ENCODE results near the gene SNURF.
"Not testable (repeated sequence)": the region's sequence is repeated elsewhere in the genome, so short reads cannot be mapped to it uniquely, and the experiment has no call there.

The SNURF gene

GRCh38 chr15:24954783-24955530 lies at the start of gene SNURF, which contains the start of gene SNRPN:
SNURF (plus strand) TSS chr15:24954987; CDS start chr15:24955049, 62 bp downstream.
SNRPN (plus strand) TSS chr15:24954987; CDS start chr15:24974454, 19,467 bp downstream.
- FAIRE-seq, result no peak

DNA sequence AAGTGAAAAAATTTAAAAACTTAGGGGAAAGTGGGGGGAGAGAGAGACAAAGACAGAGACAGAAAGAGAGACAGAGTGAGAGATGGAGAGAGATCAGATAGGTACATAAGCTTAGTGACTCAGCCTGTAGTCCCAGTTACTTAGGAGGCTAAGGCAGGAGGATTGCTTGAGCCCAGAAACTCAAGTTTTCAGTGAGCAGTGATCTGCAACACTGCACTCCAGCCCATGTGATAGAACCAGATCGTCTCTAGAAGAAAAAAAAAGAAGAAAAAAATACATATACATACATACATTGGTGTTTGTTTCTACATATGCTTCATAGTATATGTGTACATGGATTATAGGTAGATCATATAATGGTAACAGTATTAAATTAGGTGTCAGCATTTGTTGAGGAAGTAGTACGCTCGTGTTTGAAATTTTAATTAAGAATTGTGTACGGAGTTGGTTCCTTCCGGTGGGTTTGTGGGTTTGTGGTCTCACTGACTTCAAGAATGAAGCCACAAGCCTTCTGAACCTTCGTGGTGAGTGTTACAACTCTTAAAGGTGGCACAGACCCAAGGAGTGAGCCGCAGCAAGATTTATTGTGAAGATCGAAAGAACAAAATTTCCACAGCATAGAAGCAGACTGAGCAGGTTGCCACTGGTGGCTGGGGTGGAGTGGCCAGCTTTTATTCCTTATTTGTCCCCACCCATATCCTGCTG lies 38.3 kb upstream of the SNURF start:
- FAIRE-seq, result no peak

DNA sequence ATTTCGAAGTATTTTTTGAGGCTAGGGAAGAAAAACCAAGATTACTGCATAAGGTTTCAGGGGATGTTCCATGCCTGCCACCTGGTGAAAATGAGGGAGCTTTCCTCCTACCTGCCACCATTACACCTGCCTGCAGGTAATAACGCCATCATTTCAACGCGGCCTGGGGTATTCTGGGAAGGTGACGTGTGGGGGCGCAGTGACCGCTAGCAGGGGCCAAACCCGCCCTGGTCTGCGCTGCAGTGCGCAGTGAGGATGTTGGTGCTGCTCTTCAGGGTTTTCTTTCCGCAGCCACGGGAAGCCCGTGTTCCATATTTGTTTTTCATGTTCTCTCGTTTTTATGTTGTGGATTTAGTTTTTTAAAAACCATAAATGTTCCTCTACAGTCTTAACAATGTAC lies 37.4 kb upstream of the SNURF start:
- no peak for FAIRE-seq

DNA sequence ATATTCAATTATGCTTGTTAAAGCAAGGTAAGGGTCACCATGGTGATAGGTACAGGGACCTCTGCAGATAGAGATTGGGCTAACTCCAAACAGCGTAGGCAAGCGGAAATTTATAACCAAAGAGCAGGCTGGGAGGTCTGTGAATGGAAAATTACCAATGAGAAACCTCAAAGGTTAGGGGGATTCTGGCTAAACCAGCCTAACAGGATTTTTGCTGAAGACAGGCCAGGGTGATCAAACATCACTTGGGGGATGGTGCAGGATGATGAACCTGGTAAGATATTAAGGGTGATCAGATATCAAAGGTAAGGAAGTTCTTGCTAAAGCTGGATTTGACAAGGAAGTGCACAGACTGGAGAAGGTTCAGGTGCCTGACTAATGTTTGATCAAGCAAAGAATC lies 35.3 kb upstream of the SNURF start:
- FAIRE-seq, result no peak

GRCh38 chr15:24922781-24923180 lies 32.0 kb upstream of the SNURF start:
- FAIRE-seq, result not testable (repeated sequence)

- FAIRE-seq, result no peak
These were observed 30.6 kb upstream of the SNURF start for GRCh38 chr15:24924153-24924552.

DNA sequence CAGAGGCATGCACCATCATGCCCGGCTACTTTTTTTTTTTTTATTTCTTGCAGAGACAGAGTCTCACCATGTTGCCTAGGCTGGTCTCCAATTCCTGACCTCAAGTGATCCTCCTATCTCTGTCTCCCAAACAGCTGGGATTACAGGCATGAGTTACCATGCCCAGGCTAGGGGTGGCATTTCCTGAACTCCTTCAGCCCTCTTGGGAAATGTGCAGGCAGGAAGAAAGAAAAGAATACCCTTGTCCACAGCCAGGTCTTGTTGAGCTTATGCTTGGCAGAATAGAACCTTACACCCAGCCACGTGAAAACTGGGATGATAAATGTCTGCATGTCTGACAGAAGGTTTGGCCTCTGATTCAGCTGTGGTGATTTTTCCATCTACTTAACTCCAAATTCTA lies 30.2 kb upstream of the SNURF start:
- no peak for FAIRE-seq

DNA sequence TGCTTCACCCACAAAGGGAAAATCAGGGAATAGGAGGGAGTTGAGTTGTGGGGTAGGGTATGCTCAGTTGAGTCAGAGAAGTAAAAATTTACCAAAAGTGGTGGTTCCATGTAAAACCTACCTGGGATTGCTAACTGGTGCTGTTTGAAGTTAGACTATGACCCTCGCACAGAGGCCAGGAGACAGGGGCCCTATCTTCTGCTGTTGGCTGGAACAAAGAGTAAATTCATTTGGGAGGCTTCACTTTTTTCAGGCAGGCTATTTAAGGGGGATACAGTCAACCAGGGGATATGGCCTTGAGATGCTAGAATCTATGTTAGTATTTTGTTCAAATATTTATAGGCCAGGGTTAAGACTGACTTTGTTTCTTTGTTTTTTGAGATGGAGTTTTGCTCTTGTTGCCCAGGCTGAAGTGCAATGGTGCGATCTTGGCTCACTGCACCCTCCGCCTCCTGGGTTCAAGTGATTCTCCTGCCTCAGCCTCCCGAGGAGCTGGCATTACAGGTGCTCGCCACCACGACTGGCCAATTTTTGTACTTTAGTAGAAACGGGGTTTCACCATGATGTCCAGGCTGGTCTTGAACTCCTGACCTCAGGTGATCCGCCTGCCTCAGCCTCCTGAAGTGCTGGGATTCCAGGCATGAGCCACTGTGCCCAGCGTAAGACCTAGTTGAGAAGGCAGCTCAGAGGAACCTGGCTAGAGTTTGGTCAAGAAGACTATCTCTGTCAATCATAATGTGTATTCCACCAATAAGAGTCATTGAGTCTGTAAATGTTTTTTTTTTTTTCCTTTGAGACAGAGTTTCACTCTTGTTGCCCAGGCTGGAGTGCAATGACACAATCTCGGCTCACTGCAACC lies 22.7 kb upstream of the SNURF start:
- FAIRE-seq, result not testable (repeated sequence)

GRCh38 chr15:24933716-24934115 lies 21.1 kb upstream of the SNURF start:
- FAIRE-seq, result no peak

GRCh38 chr15:24938224-24938623 lies 16.6 kb upstream of the SNURF start:
- not testable (repeated sequence) for FAIRE-seq

DNA sequence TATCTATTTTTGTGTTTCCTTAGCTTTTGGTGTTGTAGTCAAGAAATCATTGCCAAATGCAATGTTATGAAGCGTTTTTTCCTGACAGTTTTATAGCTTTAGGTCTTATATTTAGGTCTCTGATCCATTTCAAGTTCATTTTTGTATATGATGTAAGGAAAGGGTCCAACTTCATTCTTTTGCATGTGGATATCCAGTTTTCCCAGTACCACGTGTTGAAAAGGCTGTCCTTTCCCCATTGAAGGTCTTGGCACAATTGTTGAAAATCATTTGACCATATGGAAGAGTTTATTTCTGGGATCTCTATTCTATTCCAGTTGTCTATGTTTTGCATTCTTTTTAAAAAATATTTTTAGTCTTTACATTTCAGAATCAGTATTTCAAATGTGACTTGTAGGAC lies 14.6 kb upstream of the SNURF start:
- no peak for FAIRE-seq

DNA sequence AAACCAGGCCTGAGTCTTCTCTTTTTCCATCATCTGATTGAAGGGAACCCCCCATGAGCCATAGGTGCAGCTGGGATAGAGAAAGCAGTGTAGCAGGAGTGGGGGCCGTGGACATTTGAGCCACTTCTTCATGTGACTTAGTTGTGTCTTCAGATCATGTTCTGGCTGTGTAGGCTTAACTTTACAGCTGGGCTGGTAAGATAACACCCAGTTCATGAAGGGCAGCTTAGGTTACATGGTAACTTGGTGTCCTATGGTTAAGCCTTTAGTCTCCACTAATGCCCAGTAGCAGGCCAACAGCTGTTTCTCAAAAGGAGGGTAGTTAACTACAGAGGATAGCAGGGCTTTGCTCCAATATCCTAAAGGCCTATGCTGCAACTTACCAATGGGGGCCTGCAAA lies 11.4 kb upstream of the SNURF start:
- no peak for FAIRE-seq

GRCh38 chr15:24944954-24945353 lies 9.8 kb upstream of the SNURF start:
- no peak for FAIRE-seq

- FAIRE-seq, result no peak
These were observed 9.1 kb upstream of the SNURF start for GRCh38 chr15:24945711-24946110.

- no peak for FAIRE-seq
These were observed 6.3 kb upstream of the SNURF start for GRCh38 chr15:24948495-24948894.

DNA sequence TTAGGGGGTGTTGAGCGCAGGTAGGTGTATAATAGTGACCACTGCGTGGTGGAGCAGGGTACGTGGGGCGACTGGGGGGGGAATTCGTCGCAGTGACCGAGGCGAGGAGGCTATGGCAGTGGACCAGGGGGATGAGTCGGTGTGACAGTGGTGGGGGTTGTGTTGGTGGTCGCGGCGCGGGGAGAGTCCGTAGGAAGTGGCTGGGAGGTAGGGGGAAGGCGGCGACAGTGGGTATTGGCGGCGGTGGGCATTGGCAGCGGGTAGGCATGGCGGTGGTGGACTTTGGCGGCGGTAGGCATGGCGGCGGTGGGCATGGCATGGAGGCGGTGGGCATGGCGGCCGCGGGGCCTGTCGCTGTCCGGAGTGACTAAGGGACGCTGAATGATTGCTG lies 739 bp downstream of the SNURF start:
- no peak for FAIRE-seq

DNA sequence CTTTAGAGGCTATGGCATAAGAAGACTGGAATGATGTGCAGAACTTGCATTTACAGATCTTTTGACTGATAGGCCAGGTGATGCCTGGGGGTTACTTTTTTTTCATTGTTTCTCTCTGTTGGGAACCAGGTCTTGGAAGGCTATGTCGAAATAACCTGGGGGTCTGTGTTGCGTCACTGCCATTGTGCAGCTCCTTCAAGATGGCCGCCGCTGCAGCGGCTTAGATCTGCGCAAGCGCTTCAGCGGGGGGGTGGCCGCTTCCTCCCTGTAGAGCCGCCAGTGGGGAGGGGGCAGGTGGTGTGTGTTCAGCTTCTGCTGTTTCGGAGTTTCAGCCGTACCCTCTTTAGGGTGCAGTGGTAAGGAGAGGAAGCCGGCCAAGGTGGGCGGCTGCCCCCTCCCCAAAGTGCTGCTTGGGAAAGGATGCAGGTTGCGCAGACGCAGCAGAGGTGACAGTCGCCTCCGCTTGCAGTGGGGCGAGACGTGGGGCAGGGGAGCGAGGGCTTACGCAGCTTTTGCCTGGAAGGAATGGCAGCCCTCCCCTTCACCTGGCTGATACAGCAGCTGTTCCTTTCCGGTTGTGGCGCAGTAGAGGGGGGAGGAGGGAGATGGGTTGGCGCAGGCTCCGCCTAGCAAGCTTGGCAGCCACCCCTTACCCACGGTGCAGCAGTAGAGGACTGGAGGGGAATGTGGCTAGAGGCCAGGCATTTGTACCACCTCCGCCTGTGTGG lies 1.5 kb downstream of the SNURF start:
- no peak for FAIRE-seq

DNA sequence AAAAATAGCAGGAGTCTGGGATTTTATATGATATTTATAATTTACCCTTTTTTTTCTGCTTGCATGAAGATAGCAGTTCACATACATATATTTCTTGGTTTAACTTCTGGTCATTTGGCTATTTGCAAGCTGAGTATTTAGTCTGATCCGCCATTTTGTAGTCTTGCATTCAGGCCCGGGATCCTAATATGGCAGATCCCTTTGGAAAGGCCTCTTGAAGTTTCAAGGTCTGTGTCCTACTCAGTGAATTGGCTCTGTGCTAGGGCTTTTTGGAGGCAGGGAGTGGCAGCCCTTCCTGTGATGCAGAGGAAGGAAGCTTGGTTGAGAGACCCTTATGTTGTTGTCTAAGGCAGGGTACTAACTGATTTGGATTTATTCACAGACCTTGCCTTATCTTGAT lies 2.9 kb downstream of the SNURF start:
- no peak for FAIRE-seq

GRCh38 chr15:24961967-24962366 lies 7.2 kb downstream of the SNURF start:
- FAIRE-seq, result no peak

GRCh38 chr15:24962880-24963279 lies 8.1 kb downstream of the SNURF start:
- no peak for FAIRE-seq

- no peak for FAIRE-seq
These were observed 11.7 kb downstream of the SNURF start for GRCh38 chr15:24966364-24967103.

DNA sequence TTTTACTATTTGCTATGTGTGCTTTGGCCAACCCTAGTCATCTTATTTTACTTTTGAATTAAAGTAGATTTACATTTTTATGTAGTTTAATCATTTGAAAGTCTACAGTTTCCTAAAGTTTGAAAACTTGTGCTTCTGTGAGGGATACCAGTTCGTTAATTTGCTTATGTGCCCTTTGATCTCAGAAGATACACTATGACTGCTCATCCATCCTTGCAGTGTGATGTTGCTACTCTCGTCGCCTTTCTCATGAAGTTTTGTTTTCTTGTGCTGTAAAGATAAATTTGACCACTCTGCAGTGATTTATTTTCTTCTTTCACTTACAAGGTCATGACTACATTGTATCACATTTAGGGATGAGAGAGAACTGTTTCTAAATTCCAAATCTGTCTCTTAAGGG lies 16.3 kb downstream of the SNURF start:
- no peak for FAIRE-seq

Measured in endometrium (tissue), 2 donors.